ENCODE measurements around the gene MOCS1.

MOCS1 gene

DNA sequence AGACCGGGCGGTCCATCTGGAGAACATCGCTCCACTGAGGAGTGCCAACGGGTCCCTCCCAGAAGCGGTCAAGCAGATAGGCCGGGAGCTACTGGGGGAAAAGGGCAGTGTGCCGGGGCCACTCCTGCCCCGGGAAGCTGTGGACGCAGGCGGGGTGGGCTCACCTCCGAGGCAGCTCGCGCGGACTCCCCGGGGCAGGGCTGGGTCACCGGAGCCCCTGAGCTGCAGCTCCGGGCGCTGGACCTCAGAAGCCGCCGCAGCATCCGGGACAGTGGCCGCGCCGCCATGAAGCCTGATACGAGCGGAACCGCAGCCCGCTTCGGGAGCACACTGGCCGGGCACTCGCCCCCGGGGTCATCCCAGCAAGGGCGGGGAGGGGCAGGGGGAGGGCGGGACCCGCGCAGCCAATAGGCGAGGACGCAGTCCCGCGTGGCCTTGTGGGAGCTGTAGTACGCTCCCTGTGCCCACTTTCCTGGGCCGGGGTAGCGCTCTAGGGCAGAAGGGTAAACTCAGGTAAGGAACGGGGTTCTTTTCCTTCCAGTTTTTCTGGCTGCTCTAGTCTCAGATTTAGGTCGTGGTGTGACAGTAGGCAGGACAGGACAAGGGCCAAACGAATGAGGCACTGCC lies at the start of gene MOCS1:
MOCS1 (minus strand) TSS at position 332 of the 627 bp plus-strand sequence; CDS start at position 287, 45 bp downstream.
- H3K27ac ChIP-seq: no peak within 1 kb of the TSS
- no peak for TF ChIP-seq ZFX (IDR thresholded peaks at IDR 0.05; ENCODE audit: borderline replicate concordance)
- TF ChIP-seq, protein P1, sequence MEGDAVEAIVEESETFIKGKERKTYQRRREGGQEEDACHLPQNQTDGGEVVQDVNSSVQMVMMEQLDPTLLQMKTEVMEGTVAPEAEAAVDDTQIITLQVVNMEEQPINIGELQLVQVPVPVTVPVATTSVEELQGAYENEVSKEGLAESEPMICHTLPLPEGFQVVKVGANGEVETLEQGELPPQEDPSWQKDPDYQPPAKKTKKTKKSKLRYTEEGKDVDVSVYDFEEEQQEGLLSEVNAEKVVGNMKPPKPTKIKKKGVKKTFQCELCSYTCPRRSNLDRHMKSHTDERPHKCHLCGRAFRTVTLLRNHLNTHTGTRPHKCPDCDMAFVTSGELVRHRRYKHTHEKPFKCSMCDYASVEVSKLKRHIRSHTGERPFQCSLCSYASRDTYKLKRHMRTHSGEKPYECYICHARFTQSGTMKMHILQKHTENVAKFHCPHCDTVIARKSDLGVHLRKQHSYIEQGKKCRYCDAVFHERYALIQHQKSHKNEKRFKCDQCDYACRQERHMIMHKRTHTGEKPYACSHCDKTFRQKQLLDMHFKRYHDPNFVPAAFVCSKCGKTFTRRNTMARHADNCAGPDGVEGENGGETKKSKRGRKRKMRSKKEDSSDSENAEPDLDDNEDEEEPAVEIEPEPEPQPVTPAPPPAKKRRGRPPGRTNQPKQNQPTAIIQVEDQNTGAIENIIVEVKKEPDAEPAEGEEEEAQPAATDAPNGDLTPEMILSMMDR (IDR thresholded peaks at IDR 0.05): no peak

DNA sequence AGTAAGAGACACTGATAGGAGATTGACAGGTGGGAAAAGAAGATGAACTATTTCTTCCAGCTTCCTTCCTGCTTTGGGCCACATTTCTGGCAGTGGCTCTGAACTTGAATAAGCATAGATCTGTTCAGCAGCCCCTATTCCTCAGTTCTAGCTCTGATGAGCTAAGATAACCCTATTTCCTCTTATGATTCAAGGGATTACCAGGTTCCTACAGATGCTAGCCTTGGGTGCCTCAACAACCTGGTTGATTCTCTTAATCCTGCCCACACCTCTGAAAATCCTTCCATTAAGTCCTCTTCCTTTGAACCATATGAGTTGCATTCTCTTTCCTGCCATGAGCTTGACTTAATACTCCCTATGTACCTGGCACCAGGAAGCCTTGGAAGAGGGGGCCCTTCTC lies 49.8 kb upstream of the MOCS1 start:
- TF ChIP-seq, protein P1 (IDR thresholded peaks at IDR 0.05): no peak
- no peak for TF ChIP-seq ZFX (IDR thresholded peaks at IDR 0.05; ENCODE audit: borderline replicate concordance)
- no peak overlapping the region for H3K27ac ChIP-seq

DNA sequence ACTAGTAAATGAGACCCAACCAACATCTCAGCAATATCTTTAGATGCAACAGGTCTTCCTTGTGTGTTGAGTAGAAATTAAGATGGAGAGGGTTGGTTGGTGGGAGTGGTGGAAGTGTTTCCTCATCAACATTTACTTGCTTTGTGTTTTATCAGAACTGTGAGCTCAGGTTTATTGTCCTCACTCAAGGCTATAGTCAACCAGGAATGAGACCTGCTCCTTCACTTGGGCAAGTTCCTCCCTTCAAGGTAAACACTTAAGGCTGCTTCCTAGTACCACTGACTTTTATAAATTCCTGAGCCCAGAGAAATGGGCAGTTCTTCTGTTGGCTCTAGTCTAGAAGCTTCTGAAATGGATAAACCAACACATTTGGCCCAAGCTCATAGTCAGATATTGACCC lies 48.9 kb upstream of the MOCS1 start:
- TF ChIP-seq ZFX (IDR thresholded peaks at IDR 0.05; ENCODE audit: borderline replicate concordance): no peak
- no peak overlapping the region for H3K27ac ChIP-seq

DNA sequence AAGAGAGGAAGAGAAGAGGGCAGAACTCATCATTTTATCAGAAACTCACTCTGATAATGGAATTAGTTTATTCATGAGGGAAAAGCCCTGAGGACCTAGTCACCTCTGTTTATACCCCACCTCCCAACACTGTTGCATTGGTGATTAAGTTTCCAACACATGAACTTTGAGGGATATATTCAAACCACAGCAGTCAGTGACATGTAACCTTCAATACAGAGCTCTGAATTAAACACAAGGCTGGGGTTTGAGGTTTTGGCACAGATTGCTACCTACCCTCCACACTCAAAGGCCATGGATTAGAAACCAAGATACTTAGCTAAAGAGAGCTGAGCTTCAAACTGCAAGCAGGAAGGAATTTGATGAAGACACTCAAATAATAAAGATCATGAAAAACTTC lies 48.5 kb upstream of the MOCS1 start:
- TF ChIP-seq ZFX (IDR thresholded peaks at IDR 0.05; ENCODE audit: borderline replicate concordance): no peak
- TF ChIP-seq, protein P1 (IDR thresholded peaks at IDR 0.05): no peak

DNA sequence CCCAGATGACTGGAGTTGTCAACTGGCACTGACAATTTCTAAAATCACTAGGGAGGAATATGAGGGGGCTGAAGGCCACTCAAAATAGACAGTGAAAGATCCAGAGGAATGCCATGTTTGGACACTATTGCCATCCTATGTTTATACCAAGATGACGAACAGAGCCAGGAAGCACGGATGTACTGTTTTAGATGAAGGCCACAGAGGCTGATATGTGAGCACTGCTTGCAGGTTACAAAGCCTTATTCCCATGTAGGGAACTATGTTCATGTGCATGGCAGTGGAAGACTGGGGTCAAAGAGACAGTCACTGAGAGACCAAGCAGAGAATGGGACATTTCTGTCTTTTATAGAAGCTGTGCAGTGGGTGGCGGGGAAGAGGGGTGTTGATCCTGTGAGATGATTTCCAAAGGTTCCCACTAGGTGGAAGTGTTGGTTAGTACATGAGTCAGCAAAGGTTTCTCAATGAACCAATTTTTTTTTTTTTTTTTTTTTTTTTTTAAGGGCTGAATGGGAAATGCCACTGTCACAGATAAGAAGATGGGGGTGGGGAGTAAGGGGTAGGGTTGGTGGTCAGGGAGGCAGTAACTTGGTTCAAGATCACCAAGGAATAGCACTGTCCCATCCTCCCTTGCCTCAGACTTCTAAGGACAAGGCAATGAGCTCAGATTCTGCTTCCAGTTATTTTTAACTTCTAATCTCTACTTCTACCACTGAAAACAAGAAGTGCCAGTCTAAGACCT lies 46.7 kb upstream of the MOCS1 start:
- no peak for TF ChIP-seq ZFX (IDR thresholded peaks at IDR 0.05; ENCODE audit: borderline replicate concordance)
- TF ChIP-seq, protein P1 (IDR thresholded peaks at IDR 0.05): peak; percentile 61
- no peak overlapping the region for H3K27ac ChIP-seq

More for the DNA sequence above, 48.5 kb upstream of the MOCS1 start:
- H3K27ac ChIP-seq: no peak overlapping the region

DNA sequence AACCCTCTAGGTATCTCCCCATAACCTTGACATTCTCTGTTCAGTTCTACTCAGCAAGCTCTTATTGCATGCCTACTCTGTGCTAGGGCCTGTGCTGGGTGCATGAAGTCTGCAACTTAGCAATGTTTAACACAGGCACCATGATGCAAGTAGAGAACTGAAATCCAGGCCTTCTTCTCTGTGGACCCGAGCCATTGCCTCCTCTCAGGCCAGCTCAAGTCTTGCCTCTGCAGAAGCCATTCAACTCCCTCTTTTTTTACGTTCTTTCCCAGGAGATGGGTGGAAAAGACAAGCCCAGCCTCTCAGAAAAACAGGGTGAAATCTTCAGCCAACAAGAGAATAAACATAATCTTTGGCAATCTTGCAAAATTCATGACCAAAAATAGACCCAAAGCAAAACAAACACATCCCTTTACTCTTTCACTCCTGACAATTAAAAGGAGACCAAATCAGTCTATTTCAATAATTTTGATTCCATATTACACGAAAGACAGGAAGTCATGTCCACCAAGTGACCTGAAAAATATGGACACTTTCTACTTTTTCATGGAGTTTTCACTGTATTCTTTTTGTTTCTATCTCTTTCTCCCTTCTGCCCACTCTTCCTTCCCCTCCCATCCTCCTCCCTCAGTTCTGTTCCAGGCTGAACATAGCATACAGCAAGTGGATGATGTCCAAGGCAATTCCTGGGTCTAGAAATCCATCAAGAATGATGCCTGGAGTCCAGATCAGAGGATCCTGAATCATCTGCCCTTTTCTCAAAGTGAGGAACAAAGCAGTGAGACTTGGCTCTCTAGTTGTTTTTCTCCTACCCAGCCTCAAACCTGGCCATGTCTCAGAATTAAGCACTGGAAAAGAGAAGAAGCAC lies 45.4 kb upstream of the MOCS1 start:
- TF ChIP-seq ZFX (IDR thresholded peaks at IDR 0.05; ENCODE audit: borderline replicate concordance): no peak
- TF ChIP-seq, protein P1 (IDR thresholded peaks at IDR 0.05): no peak
- no peak overlapping the region for H3K27ac ChIP-seq

DNA sequence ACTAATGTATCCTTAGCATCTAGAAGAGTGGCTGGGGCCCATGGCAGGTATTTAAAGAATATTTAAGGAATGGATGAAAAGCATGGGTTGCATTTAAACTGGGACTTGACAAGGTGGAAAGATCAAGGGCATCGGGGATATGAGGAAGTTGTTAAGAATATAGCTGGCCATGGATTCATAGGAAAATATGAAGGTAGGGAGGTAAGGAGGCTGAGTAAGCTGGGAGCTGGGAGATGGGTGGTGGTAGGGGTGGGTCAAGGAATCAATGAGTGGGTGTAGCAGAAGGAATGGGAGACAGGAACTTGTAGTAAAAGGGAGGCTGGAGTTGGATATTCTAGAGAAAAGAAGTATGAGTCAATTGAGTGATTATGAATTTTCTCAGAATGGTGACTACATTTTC lies 44.0 kb upstream of the MOCS1 start:
- TF ChIP-seq ZFX (IDR thresholded peaks at IDR 0.05; ENCODE audit: borderline replicate concordance): no peak
- TF ChIP-seq, protein P1 (IDR thresholded peaks at IDR 0.05): no peak
- H3K27ac ChIP-seq: no peak overlapping the region

Data from 22Rv1 (cell line).